AG04449 (cell line): ENCODE measurements around the gene SPECC1.
"Not testable (repeated sequence)": the region's sequence is repeated elsewhere in the genome, so short reads cannot be mapped to it uniquely, and the experiment has no call there.

Experiments
- CTCF ChIA-PET: fragments of 350-600 bp; formaldehyde crosslinking; extraction: SDS; loops from one replicate; lab custom pipeline; 2021; ENCODE audit warnings: antibody characterized with exemption; lab: Yijun Ruan, JAX
- POLR2A ChIA-PET: fragments of 400-600, 350-600 bp; formaldehyde crosslinking; extraction: SDS; loops from one replicate; lab custom pipeline; 2020; ENCODE audit warnings: antibody characterized with exemption, inconsistent platforms; lab: Yijun Ruan, JAX
- DNase-seq: peaks from one replicate; pipeline ENCODE4 v3.0.0-alpha.2; 2010; ENCODE audit warnings: low read depth, low spot score
- H3K4me3 ChIP-seq: 2 replicates; pipeline ENCODE4 v1.5.1; 2011; ENCODE audit warnings: low read depth, mild to moderate bottlenecking, control low read depth, low read length
- TF ChIP-seq, protein P1 (sequence below): IDR thresholded peaks from one replicate; pipeline ENCODE4 v1.5.1; 2011; ENCODE audit warnings: mild to moderate bottlenecking, moderate library complexity, low read length, control low read depth, inconsistent platforms; ENCODE audit not compliant: insufficient read depth; ENCODE audit errors: missing control alignments

SPECC1 gene

DNA sequence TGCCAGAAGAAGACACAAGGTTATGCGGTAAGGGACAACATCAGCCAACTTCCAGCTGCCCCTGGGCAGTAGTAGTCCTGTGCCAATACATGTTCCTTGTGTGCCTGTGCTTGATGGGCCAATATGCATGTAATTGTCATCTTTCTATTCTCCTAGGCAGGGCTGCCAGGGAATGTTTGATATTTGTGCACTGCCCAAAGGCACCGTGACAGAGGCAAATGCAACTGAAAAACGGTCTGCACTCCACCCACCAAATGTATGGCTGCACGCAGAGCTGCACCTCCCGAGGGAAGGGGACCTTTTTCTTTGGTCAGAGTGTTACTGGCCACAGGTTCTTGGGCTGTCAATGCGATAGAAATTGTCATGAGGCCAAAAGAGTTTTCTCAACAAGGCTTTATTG, 251.1 kb downstream of the SPECC1 start:
- TF ChIP-seq, protein P1, sequence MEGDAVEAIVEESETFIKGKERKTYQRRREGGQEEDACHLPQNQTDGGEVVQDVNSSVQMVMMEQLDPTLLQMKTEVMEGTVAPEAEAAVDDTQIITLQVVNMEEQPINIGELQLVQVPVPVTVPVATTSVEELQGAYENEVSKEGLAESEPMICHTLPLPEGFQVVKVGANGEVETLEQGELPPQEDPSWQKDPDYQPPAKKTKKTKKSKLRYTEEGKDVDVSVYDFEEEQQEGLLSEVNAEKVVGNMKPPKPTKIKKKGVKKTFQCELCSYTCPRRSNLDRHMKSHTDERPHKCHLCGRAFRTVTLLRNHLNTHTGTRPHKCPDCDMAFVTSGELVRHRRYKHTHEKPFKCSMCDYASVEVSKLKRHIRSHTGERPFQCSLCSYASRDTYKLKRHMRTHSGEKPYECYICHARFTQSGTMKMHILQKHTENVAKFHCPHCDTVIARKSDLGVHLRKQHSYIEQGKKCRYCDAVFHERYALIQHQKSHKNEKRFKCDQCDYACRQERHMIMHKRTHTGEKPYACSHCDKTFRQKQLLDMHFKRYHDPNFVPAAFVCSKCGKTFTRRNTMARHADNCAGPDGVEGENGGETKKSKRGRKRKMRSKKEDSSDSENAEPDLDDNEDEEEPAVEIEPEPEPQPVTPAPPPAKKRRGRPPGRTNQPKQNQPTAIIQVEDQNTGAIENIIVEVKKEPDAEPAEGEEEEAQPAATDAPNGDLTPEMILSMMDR: no peak
- POLR2A ChIA-PET: no interaction called here
- CTCF ChIA-PET: no interaction called here
- H3K4me3 ChIP-seq: no peak overlapping the region
- DNase-seq: no peak

GRCh38 chr17:20262226-20263114, 253.3 kb downstream of the SPECC1 start:
- CTCF ChIA-PET: no interaction called here
- no peak overlapping the region for H3K4me3 ChIP-seq
- DNase-seq: no peak
- POLR2A ChIA-PET: no interaction called here
- TF ChIP-seq, protein P1: no peak

DNA sequence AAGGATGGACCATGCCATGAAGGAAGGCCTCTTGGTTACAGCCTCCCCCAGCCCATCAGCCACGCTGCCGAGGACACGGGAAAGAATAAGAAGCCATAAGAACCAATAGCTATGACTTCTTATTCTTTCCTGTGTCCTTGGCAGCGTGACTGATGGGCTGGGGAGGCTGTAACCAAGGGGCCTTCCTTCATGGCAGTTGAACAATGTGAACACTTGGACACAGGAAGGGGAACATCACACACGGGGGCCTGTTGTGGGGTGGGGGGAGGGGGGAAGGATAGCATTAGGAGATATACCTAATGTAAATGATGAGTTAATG, 253.9 kb downstream of the SPECC1 start:
- H3K4me3 ChIP-seq, POLR2A ChIA-PET, CTCF ChIA-PET, DNase-seq: not testable (repeated sequence)

GRCh38 chr17:20263595-20263994, 254.4 kb downstream of the SPECC1 start:
- ChIA-PET CTCF (no interaction called here), POLR2A (no interaction called here)
- TF ChIP-seq, protein P1: no peak
- H3K4me3 ChIP-seq: no peak overlapping the region
- DNase-seq: no peak

DNA sequence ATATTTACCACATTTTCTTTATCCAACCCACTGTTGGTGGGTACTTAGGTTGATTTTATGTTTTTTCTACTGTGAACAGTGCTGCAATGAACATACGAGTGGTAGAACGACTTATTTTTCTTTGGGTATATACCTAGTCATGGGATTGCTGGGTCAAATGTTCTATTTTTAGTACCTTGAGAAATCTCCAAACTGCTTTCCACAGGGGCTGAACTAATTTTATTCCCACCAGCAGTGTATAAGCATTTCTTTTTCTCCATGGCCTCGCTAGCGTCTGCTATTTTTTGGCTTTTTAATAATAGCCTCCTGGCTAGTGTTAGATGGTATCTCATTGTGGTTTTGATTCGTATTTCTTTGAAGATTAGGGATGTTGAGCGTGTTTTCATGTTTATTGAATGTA, 255.8 kb downstream of the SPECC1 start:
- no peak for DNase-seq
- ChIA-PET POLR2A (no interaction called here), CTCF (no interaction called here)
- TF ChIP-seq, protein P1: no peak
- no peak overlapping the region for H3K4me3 ChIP-seq

DNA sequence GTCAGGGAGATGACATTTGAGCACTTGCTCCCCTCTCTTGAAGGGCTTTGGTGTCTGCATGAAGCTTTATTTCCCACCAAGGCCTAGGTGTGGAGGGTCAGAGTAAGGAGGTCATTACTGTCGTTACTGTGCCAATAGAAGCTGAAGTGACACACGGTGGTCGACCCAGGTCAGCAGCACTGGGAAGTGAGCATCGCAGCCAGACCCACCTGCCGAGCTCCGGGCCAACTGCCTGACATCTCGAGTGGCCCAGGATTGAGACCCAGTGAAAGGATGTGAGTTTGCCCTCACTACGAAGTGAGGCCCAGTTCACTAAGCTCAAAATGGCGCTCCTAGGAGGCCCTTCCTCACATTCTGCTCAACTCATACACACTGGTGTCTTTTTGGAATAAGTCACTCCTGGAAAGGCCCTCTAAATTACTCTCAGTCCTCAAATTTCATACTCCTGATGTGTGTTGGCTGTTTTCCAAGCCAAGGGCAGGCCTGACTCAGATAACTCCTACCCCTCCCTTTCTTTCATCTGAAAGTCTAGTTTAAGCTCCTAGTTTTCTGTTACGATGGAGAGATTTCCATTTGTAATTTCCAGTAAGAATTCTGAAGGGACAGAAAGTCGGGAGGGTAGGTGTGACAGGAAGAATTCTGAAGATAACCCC, 257.8 kb downstream of the SPECC1 start:
- no peak for DNase-seq
- TF ChIP-seq, protein P1: no peak
- no peak overlapping the region for H3K4me3 ChIP-seq
- ChIA-PET CTCF (no interaction called here), POLR2A (no interaction called here)
